H1 (cell line): ENCODE data around the gene LRRC46. TPM values are rescaled to one million over a fixed set of nuclear protein-coding genes. Genes with fewer than 3 reads are reported as not detected.

Experiments used
- ASH2L ChIP-seq: fragments of 200-600, 300-600 bp; sonication (generic); IDR thresholded peaks from one replicate; pipeline ENCODE4 v1.7.1; 2017; ENCODE audit warnings: low read length
- EP300 ChIP-seq, 2 experiments: IDR thresholded peaks; 1 replicate in 1 of 2; 2 replicates in 1 of 2; pipeline ENCODE4 v1.6.1; 2011 to 2012; ENCODE audit warnings: low read depth in 2 of 2, low read length in 2 of 2, mild to moderate bottlenecking in 2 of 2, borderline replicate concordance in 1 of 2, inconsistent platforms in 1 of 2, moderate library complexity in 1 of 2
- KDM1A ChIP-seq: fragments of 200-600, 300-600 bp; sonication (generic); IDR thresholded peaks from 2 replicates; pipeline ENCODE4 v1.7.1; 2016; ENCODE audit warnings: mild to moderate bottlenecking, low read length, borderline replicate concordance
- KDM5A ChIP-seq: fragments of 200-600 bp; IDR thresholded peaks from 2 replicates; pipeline ENCODE4 v1.7.1; 2012; ENCODE audit warnings: mild to moderate bottlenecking, low read length, inconsistent platforms, mixed read lengths
- RXRA ChIP-seq: IDR thresholded peaks from 2 replicates; pipeline ENCODE4 v1.6.1; 2011; ENCODE audit warnings: low read depth, mild to moderate bottlenecking, low read length, moderate library complexity; ENCODE audit not compliant: insufficient read depth
- polyA plus RNA-seq, 7 experiments: library from polyadenylated mRNA; depleted of rRNA in 3 of 7; stranded (reverse) in 5 of 7; unstranded in 2 of 7; fragments of >200 nt in 5 of 7; fragments of 200-250 nt in 2 of 7; gene quantifications; 1 replicate in 5 of 7; 2 replicates in 1 of 7; 4 replicates in 1 of 7; pipeline versions ENCODE4 v1.2.1 to v1.2.3, GENCODE V29; 2011 to 2013; ENCODE audit warnings: missing spikeins in 2 of 7, mixed read lengths in 2 of 7
- total RNA-seq: library from RNA; stranded (reverse); fragmentation: NEBNext Ultra II Directional; extraction: Animal tissue kit (Norgen Biotek cat#: 25700); gene quantifications from 2 replicates; pipeline ENCODE4 v1.2.1, GENCODE V29; 2021

LRRC46 gene
- total and polyA plus RNA-seq, 2 of the 8 experiments (the other 6 are each of a cell fraction or from before 2014, with no cell fraction given): 0.18 TPM; not detected in 1

- no peak for TF ChIP-seq KDM5A
- TF ChIP-seq EP300 (IDR thresholded peaks at IDR 0.05; ENCODE audit: borderline replicate concordance in 1 of 2, low read depth in 2 of 2, low read length in 2 of 2): no peak
- no peak for TF ChIP-seq RXRA
- TF ChIP-seq ASH2L: no peak
- no peak for TF ChIP-seq KDM1A
Measured at GRCh38 chr17:47860386-47860785, 28.9 kb downstream of the LRRC46 start (continued).
